Panc1 (cell line): ENCODE results near the gene FSD1. TPM values are rescaled to one million over a fixed set of nuclear protein-coding genes. Genes with fewer than 3 reads are reported as not detected.

Source experiments
- ATAC-seq: fragments of 200-7000 bp; cut with Tn5 transposase; 2 replicates; pipeline ENCODE4 v1.9.1; 2020; ENCODE audit warnings: mild to moderate bottlenecking, moderate library complexity
- BruUV-seq: library from RNA; stranded (reverse); fragments of 400-500 nt; replicated peaks from 2 replicates; lab custom pipeline; 2021; lab: Mats Ljungman, UMichigan
- CTCF ChIA-PET: fragments of 300-600 bp; sonication (Branson Sonifier 250); formaldehyde crosslinking; loops from one replicate; lab custom pipeline; 2022; ENCODE audit warnings: antibody characterized with exemption; lab: Charles Lee
- POLR2A ChIA-PET: fragments of 300-600 bp; sonication (Branson Sonifier 250); formaldehyde crosslinking; loops from one replicate; lab custom pipeline; 2022; ENCODE audit warnings: antibody characterized with exemption; lab: Charles Lee
- DNase-seq: peaks from one replicate; pipeline ENCODE4 v3.0.0-alpha.2; 2010; ENCODE audit warnings: low read depth, low spot score
- H3K27ac ChIP-seq: 2 replicates; pipeline ENCODE4 v1.5.1; 2011; ENCODE audit warnings: mild to moderate bottlenecking, low read length, inconsistent platforms
- H3K27me3 ChIP-seq: fragments of 200-500 bp; sonication (Bioruptor generic); 2 replicates; pipeline ENCODE4 v1.6.0; 2014; ENCODE audit warnings: low read length, inconsistent platforms; ENCODE audit not compliant: control insufficient read depth, insufficient read depth
- H3K36me3 ChIP-seq: fragments of 200-500 bp; sonication (Bioruptor generic); 2 replicates; pipeline ENCODE4 v1.5.1; 2014; ENCODE audit warnings: inconsistent platforms, mild to moderate bottlenecking, low read length, moderate library complexity; ENCODE audit not compliant: control insufficient read depth, insufficient read depth
- H3K4me1 ChIP-seq: 2 replicates; pipeline ENCODE4 v1.5.1; 2011; ENCODE audit warnings: inconsistent platforms, mild to moderate bottlenecking, low read length, moderate library complexity; ENCODE audit not compliant: control insufficient read depth, insufficient read depth
- H3K4me3 ChIP-seq, 2 experiments: 2 replicates each; pipeline ENCODE4 v1.5.1; 2011 to 2012; ENCODE audit warnings: low read depth in 2 of 2, low read length in 2 of 2, mild to moderate bottlenecking in 2 of 2, inconsistent platforms in 1 of 2, moderate library complexity in 1 of 2
- H3K9me3 ChIP-seq: fragments of 200-500 bp; sonication (Bioruptor generic); 2 replicates; pipeline ENCODE4 v1.5.1; 2014; ENCODE audit warnings: low read depth, mild to moderate bottlenecking, inconsistent platforms, low read length, moderate library complexity; ENCODE audit not compliant: control insufficient read depth, insufficient read depth
- POLR2AphosphoS5 ChIP-seq: IDR thresholded peaks from 2 replicates; pipeline ENCODE4 v1.6.1; 2012; ENCODE audit warnings: mild to moderate bottlenecking, low read depth, low read length, moderate library complexity
- SIN3A ChIP-seq: IDR thresholded peaks from 2 replicates; pipeline ENCODE4 v1.6.1; 2012; ENCODE audit warnings: low read depth, mild to moderate bottlenecking, low read length, moderate library complexity, borderline replicate concordance; ENCODE audit not compliant: insufficient read depth
- TCF7L2 ChIP-seq: IDR thresholded peaks from 2 replicates; pipeline ENCODE4 v1.6.1; 2011; ENCODE audit warnings: mild to moderate bottlenecking, low read depth, low read length, inconsistent platforms
- in situ Hi-C: cut with HindIII; loops from 2 replicates; pipeline ENCODE4 v1.10.0; 2016; ENCODE audit warnings: low sequenced_read_pairs, low pct_unique_long_range_greater_than_20kb
- intact Hi-C: fragments of 100-400 bp; cut with micrococcal nuclease; formaldehyde crosslinking; loops from one replicate; pipeline ENCODE4 v1.10.0; 2022; ENCODE audit not compliant: unreplicated experiment
- total RNA-seq: library from RNA; stranded (reverse); gene quantifications from one replicate; pipeline ENCODE4 v1.2.1, GENCODE V29; 2021; ENCODE audit not compliant: unreplicated experiment
- TF ChIP-seq, protein P1 (sequence below): fragments of 450-650 bp; IDR thresholded peaks from 2 replicates; pipeline ENCODE4 v1.5.1; 2017; ENCODE audit warnings: mild to moderate bottlenecking
- TF ChIP-seq, protein P2 (sequence below), 2 experiments: IDR thresholded peaks; 2 replicates each; pipeline ENCODE4 v1.6.1; 2011 to 2012; ENCODE audit warnings: low read depth in 2 of 2, control low read depth in 1 of 2, low read length in 1 of 2, mild to moderate bottlenecking in 1 of 2, moderate library complexity in 1 of 2; ENCODE audit not compliant: insufficient read depth in 1 of 2

Gene FSD1
- total RNA-seq, 1 experiment from 2014 or later: 12.1 TPM

DNA sequence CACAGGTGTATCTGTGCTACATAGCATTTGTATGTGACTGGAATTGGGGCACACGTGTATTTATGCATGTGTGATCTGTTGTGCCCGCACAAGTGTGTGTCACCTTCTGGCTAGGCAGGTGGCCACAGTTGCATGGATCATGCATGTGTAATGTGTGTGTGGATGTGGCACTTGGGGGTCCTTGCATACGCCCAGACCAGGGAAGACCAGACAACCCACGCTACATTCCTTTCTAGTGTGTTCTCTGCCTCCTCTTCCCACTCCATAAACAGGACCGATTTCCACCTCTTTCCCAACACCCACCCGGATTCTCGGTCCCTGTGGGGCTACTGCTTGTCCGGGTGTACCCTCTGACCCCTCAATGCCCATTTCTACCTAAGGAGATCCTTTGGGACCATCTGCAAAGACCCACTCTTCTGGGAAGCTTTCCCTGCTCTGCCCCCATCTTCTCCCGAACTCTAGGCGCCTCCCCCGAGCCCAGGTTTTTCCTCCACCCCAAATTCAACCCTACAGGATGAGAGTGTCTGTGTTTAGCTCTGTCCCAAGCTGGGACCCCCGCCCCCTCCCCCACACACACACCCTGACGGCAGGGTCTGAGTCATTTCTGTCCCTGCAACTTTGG is 21.9 kb downstream of the FSD1 start:
- H3K9me3 ChIP-seq: no peaks in the 10 kb centered on the region
- in situ Hi-C loops: no loop called here
- ChIA-PET CTCF (no interaction called here), POLR2A (no interaction called here)
- DNase-seq (no peak), ATAC-seq (no peak)
- no peaks in the 10 kb centered on the region for H3K4me1 ChIP-seq
- no peak for TF ChIP-seq SIN3A
- H3K4me3 ChIP-seq: no peak overlapping the region
- H3K27ac ChIP-seq: no peak overlapping the region
- intact Hi-C loops: no loop called here
- no peaks in the 10 kb centered on the region for H3K27me3 ChIP-seq
- no TSS peak for BruUV-seq
- H3K36me3 ChIP-seq: no peaks in the 10 kb centered on the region

DNA sequence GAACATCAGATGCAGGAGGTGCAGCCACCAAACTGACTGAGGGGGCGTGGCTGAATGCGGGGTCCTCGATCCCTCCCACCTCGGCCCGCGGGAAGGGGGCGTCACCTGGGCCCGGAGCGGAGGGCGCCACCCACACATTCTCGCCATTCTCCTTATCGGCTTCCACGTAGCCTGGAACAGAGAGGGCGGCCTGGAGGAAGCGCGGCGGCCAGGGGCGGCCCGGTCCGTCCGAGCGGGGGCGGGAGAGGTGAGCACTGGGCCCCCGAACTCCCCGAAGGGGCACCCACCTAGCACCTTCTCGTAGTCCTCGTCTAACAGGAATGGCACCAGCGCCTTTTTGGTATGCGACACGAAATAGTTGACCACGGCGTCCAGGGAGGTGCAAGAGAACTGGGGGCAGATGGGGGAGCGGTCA is 22.4 kb downstream of the FSD1 start:
- CTCF ChIA-PET: no interaction called here
- Histone ChIP-seq H3K4me1 (no peaks in the 10 kb centered on the region), H3K9me3 (no peaks in the 10 kb centered on the region), H3K27ac (no peak overlapping the region), H3K4me3 (no peak overlapping the region), H3K36me3 (no peaks in the 10 kb centered on the region), H3K27me3 (no peaks in the 10 kb centered on the region)
- ATAC-seq: no peak
- POLR2A ChIA-PET: no interaction called here
- DNase-seq: no peak
- BruUV-seq: no TSS peak
- in situ Hi-C loops: no loop called here
- intact Hi-C loops: no loop called here
- TF ChIP-seq SIN3A (no peak), POLR2AphosphoS5 (no peak), TCF7L2 (no peak)
- TF ChIP-seq, protein P1, sequence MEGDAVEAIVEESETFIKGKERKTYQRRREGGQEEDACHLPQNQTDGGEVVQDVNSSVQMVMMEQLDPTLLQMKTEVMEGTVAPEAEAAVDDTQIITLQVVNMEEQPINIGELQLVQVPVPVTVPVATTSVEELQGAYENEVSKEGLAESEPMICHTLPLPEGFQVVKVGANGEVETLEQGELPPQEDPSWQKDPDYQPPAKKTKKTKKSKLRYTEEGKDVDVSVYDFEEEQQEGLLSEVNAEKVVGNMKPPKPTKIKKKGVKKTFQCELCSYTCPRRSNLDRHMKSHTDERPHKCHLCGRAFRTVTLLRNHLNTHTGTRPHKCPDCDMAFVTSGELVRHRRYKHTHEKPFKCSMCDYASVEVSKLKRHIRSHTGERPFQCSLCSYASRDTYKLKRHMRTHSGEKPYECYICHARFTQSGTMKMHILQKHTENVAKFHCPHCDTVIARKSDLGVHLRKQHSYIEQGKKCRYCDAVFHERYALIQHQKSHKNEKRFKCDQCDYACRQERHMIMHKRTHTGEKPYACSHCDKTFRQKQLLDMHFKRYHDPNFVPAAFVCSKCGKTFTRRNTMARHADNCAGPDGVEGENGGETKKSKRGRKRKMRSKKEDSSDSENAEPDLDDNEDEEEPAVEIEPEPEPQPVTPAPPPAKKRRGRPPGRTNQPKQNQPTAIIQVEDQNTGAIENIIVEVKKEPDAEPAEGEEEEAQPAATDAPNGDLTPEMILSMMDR: no peak
- TF ChIP-seq, protein P2, sequence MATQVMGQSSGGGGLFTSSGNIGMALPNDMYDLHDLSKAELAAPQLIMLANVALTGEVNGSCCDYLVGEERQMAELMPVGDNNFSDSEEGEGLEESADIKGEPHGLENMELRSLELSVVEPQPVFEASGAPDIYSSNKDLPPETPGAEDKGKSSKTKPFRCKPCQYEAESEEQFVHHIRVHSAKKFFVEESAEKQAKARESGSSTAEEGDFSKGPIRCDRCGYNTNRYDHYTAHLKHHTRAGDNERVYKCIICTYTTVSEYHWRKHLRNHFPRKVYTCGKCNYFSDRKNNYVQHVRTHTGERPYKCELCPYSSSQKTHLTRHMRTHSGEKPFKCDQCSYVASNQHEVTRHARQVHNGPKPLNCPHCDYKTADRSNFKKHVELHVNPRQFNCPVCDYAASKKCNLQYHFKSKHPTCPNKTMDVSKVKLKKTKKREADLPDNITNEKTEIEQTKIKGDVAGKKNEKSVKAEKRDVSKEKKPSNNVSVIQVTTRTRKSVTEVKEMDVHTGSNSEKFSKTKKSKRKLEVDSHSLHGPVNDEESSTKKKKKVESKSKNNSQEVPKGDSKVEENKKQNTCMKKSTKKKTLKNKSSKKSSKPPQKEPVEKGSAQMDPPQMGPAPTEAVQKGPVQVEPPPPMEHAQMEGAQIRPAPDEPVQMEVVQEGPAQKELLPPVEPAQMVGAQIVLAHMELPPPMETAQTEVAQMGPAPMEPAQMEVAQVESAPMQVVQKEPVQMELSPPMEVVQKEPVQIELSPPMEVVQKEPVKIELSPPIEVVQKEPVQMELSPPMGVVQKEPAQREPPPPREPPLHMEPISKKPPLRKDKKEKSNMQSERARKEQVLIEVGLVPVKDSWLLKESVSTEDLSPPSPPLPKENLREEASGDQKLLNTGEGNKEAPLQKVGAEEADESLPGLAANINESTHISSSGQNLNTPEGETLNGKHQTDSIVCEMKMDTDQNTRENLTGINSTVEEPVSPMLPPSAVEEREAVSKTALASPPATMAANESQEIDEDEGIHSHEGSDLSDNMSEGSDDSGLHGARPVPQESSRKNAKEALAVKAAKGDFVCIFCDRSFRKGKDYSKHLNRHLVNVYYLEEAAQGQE (IDR thresholded peaks at IDR 0.05; ENCODE audit: insufficient read depth in 1 of 2, low read depth in 2 of 2, low read length in 1 of 2): no peak

DNA sequence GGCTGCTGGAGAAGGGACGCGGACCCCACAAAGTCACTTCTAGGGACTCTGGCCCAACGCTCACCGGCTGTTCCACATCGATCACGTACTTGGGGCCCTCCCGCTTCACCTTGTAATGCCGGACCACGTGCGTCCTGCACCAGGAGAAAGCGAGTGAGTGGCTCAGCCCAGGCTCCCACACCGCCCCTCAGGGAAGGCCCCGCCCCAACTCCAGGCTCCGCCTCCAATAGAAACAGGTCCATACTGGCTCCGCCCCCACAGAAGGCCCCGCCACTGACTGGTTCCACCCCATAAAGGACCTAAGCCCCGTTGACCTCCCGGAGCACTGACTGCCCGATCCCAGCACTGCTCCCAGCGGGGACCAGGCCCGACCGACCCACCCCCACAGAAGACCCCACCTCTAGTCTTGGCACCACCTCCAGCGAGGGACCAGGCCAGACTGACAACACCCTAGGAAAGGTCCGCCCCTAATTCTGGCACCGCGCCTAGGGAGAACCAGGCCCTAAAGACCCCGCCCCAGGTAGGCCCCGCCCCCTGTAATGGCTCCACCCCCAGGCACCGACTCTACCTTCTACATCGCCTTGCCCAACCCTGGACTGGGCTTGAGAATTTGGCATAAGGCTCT is 23.0 kb downstream of the FSD1 start:
- intact Hi-C loops (no loop called here), in situ Hi-C loops (no loop called here)
- TF ChIP-seq, protein P2 (IDR thresholded peaks at IDR 0.05; ENCODE audit: insufficient read depth in 1 of 2, low read depth in 2 of 2, low read length in 1 of 2): no peak
- TF ChIP-seq, protein P1: no peak
- no peak for TF ChIP-seq POLR2AphosphoS5
- no peak for TF ChIP-seq SIN3A
- TF ChIP-seq TCF7L2: no peak
- POLR2A ChIA-PET: no interaction called here
- H3K27ac ChIP-seq: no peak overlapping the region
- no peaks in the 10 kb centered on the region for H3K9me3 ChIP-seq
- DNase-seq (no peak), ATAC-seq (peak; percentile 49)
- CTCF ChIA-PET: interaction anchor here (1.0 kb wide), 1 partner anchor 61 kb away, joined by 3 read pairs; no protein-coding TSS in a partner anchor
- H3K4me3 ChIP-seq: peak overlapping the region in 1 of 2 experiments; percentile 16; a peak in 1 of 4 replicates
- no TSS peak for BruUV-seq
- H3K4me1 ChIP-seq: no peaks in the 10 kb centered on the region
- no peaks in the 10 kb centered on the region for H3K36me3 ChIP-seq
- H3K27me3 ChIP-seq: no peaks in the 10 kb centered on the region
